HCT116 (cell line): Measurements from ENCODE around the gene PSMD3. TPM values are rescaled to one million over a fixed set of nuclear protein-coding genes. Genes with fewer than 3 reads are reported as not detected.
"Not testable (repeated sequence)": the region's sequence is repeated elsewhere in the genome, so short reads cannot be mapped to it uniquely, and the experiment has no call there.

ENCODE experiments used
- ATAC-seq: fragments of 200-7000 bp; cut with Tn5 transposase; 2 replicates; pipeline ENCODE4 v1.9.1; 2020; ENCODE audit warnings: mild to moderate bottlenecking, moderate library complexity
- BruUV-seq: library from RNA; stranded (reverse); fragments of 400-500 nt; replicated peaks from 2 replicates; lab custom pipeline; 2021; lab: Mats Ljungman, UMichigan
- CTCF ChIA-PET: fragments of 300-600 bp; sonication (Branson Sonifier 250); formaldehyde crosslinking; loops from one replicate; lab custom pipeline; 2021; ENCODE audit warnings: antibody characterized with exemption; lab: Charles Lee
- POLR2A ChIA-PET: fragments of 300-600, 350-600 bp; sonication (Branson Sonifier 250); formaldehyde crosslinking; loops from one replicate; lab custom pipeline; 2021; ENCODE audit warnings: antibody characterized with exemption; lab: Charles Lee
- RAD21 ChIA-PET, 2 experiments: fragments of 300-600 bp; sonication (Branson Sonifier 250); formaldehyde crosslinking; loops; one replicate each; lab custom pipeline; 2023; ENCODE audit warnings: low total read pairs in 2 of 2; ENCODE audit not compliant: uncharacterized antibody in 2 of 2, unreplicated experiment in 2 of 2, low non-redundant PET in 1 of 2; lab: Charles Lee
- DNase-seq: peaks from one replicate; pipeline ENCODE4 v3.0.0-alpha.2; 2010; ENCODE audit warnings: low read depth, low spot score
- H2AFZ ChIP-seq: fragments of 200-600 bp; shearing (Covaris generic), sonication (generic); 2 replicates; pipeline ENCODE4 v1.6.1; 2017; ENCODE audit warnings: low read depth, mixed run types, mixed read lengths, antibody characterized with exemption, low read length; ENCODE audit not compliant: poor library complexity, severe bottlenecking
- H3K27ac ChIP-seq: 2 replicates; pipeline ENCODE4 v1.5.1; 2012; ENCODE audit warnings: low read depth, low read length
- H3K27me3 ChIP-seq: fragments of 200-600 bp; sonication (generic); 2 replicates; pipeline ENCODE4 v1.6.1; 2016; ENCODE audit warnings: mixed run types, low read length, mixed read lengths; ENCODE audit not compliant: insufficient read depth
- H3K36me3 ChIP-seq, 2 experiments: fragments of 200-500 bp in 1 of 2; fragments of 200-600 bp in 1 of 2; sonication (Bioruptor generic) in 1 of 2; sonication (generic) in 1 of 2; 2 replicates each; pipeline versions ENCODE4 v1.5.1 to v1.6.1; 2014 to 2016; ENCODE audit warnings: low read length in 2 of 2, inconsistent platforms in 1 of 2, mixed read lengths in 1 of 2, mixed run types in 1 of 2; ENCODE audit not compliant: insufficient read depth in 2 of 2, control insufficient read depth in 1 of 2
- H3K4me1 ChIP-seq, 2 experiments: fragments of 200-600 bp in 1 of 2; sonication (generic) in 1 of 2; 2 replicates each; pipeline versions ENCODE4 v1.5.1 to v1.6.1; 2012 to 2017; ENCODE audit warnings: low read length in 2 of 2, inconsistent platforms in 1 of 2, mild to moderate bottlenecking in 1 of 2, mixed read lengths in 1 of 2, mixed run types in 1 of 2, moderate library complexity in 1 of 2; ENCODE audit not compliant: insufficient read depth in 2 of 2, control insufficient read depth in 1 of 2
- H3K4me2 ChIP-seq: fragments of 200-600 bp; sonication (generic); 2 replicates; pipeline ENCODE4 v1.6.1; 2017; ENCODE audit warnings: mixed run types, low read length, mixed read lengths
- H3K4me3 ChIP-seq, 2 experiments: fragments of 200-600 bp in 1 of 2; sonication (generic) in 1 of 2; replicated peaks in 1 of 2; 2 replicates each; pipeline ENCODE4 v1.5.1; 2011 to 2016; ENCODE audit warnings: low read length in 2 of 2, control low read depth in 1 of 2, low read depth in 1 of 2, mild to moderate bottlenecking in 1 of 2, mixed read lengths in 1 of 2, mixed run types in 1 of 2
- H3K79me2 ChIP-seq: fragments of 200-600 bp; sonication (generic); 2 replicates; pipeline ENCODE4 v1.6.1; 2017; ENCODE audit warnings: mild to moderate bottlenecking, mixed run types, low read length, moderate library complexity, mixed read lengths; ENCODE audit not compliant: insufficient read depth
- H3K9ac ChIP-seq: fragments of 200-600 bp; sonication (generic); 2 replicates; pipeline ENCODE4 v1.6.1; 2016; ENCODE audit warnings: low read length, mixed read lengths
- H3K9me2 ChIP-seq: fragments of 200-600 bp; sonication (generic), shearing (Covaris generic); 2 replicates; pipeline ENCODE4 v1.6.1; 2017; ENCODE audit warnings: mixed run types, mild to moderate bottlenecking, moderate library complexity; ENCODE audit not compliant: insufficient read depth
- H3K9me3 ChIP-seq, 2 experiments: fragments of 200-500 bp in 1 of 2; fragments of 200-600 bp in 1 of 2; sonication (Bioruptor generic) in 1 of 2; sonication (generic) in 1 of 2; 2 replicates each; pipeline ENCODE4 v1.6.1; 2014 to 2017; ENCODE audit warnings: low read length in 2 of 2, mixed read lengths in 2 of 2, inconsistent platforms in 1 of 2, low read depth in 1 of 2, mild to moderate bottlenecking in 1 of 2, mixed run types in 1 of 2, moderate library complexity in 1 of 2; ENCODE audit not compliant: control insufficient read depth in 1 of 2, insufficient read depth in 1 of 2
- H4K20me1 ChIP-seq: fragments of 200-600 bp; sonication (generic), shearing (Covaris generic); 2 replicates; pipeline ENCODE4 v1.6.1; 2017; ENCODE audit warnings: mixed run types, mild to moderate bottlenecking, moderate library complexity; ENCODE audit not compliant: insufficient read depth
- CBX3 ChIP-seq: IDR thresholded peaks from 2 replicates; pipeline ENCODE4 v1.6.1; 2012; ENCODE audit warnings: low read depth
- CTCF ChIP-seq, 3 experiments: fragments of 200-600 bp in 1 of 3; sonication (generic) in 1 of 3; IDR thresholded peaks in 2 of 3; conservative IDR thresholded peaks in 1 of 3; 2 replicates each; pipeline ENCODE4 v1.5.1; 2012 to 2017; ENCODE audit warnings: low read depth in 2 of 3, low read length in 2 of 3, antibody characterized with exemption in 1 of 3, borderline replicate concordance in 1 of 3, control low read depth in 1 of 3, mild to moderate bottlenecking in 1 of 3, mixed read lengths in 1 of 3, mixed run types in 1 of 3, moderate library complexity in 1 of 3; ENCODE audit not compliant: insufficient read depth in 1 of 3
- EGR1 ChIP-seq: IDR thresholded peaks from 2 replicates; pipeline ENCODE4 v1.6.1; 2012; ENCODE audit warnings: low read depth
- ELF1 ChIP-seq: IDR thresholded peaks from 2 replicates; pipeline ENCODE4 v1.6.1; 2012; ENCODE audit warnings: low read depth, borderline replicate concordance
- EZH2phosphoT487 ChIP-seq: fragments of 200-600 bp; IDR thresholded peaks from 2 replicates; pipeline ENCODE4 v1.6.1; 2018; ENCODE audit warnings: antibody characterized with exemption, borderline replicate concordance
- FOSL1 ChIP-seq: IDR thresholded peaks from 2 replicates; pipeline ENCODE4 v1.6.1; 2012; ENCODE audit warnings: low read depth
- JUND ChIP-seq: IDR thresholded peaks from 2 replicates; pipeline ENCODE4 v1.6.1; 2012
- POLR2A ChIP-seq: IDR thresholded peaks from 2 replicates; pipeline ENCODE4 v1.7.0; 2011; ENCODE audit warnings: borderline replicate concordance; ENCODE audit not compliant: insufficient read depth, insufficient read length; ENCODE audit errors: extremely low read depth
- POLR2AphosphoS5 ChIP-seq: IDR thresholded peaks from 2 replicates; pipeline ENCODE4 v1.6.1; 2011; ENCODE audit warnings: mild to moderate bottlenecking, low read depth, low read length, moderate library complexity
- REST ChIP-seq: IDR thresholded peaks from 2 replicates; pipeline ENCODE4 v1.6.1; 2012; ENCODE audit warnings: low read depth
- YY1 ChIP-seq: IDR thresholded peaks from 2 replicates; pipeline ENCODE4 v1.6.1; 2011; ENCODE audit warnings: low read length, low read depth, moderate library complexity, mild to moderate bottlenecking; ENCODE audit not compliant: insufficient replicate concordance; ENCODE audit errors: extremely low read depth
- intact Hi-C: fragments of 100-400 bp; cut with micrococcal nuclease; formaldehyde crosslinking; loops from 2 replicates; pipeline ENCODE4 v1.10.0; 2022
- total RNA-seq: library from RNA; stranded (reverse); gene quantifications from one replicate; pipeline ENCODE4 v1.2.1, GENCODE V29; 2021; ENCODE audit not compliant: unreplicated experiment

Gene PSMD3
- total RNA-seq, 1 experiment from 2014 or later = 152 TPM

- DNase-seq = no peak
- Histone ChIP-seq H3K27ac (no peak overlapping the region), H3K9me2 (no peaks in the 10 kb centered on the region), H3K9me3 (no peaks in the 10 kb centered on the region), H3K27me3 (no peaks in the 10 kb centered on the region), H2AFZ (no peak overlapping the region), H3K36me3 (no peaks in the 10 kb centered on the region), H3K4me3 (no peak overlapping the region), H3K4me2 (no peak overlapping the region), H4K20me1 (no peaks in the 10 kb centered on the region), H3K9ac (no peak overlapping the region), H3K79me2 (no peaks in the 10 kb centered on the region), H3K4me1 (no peaks in the 10 kb centered on the region)
- ATAC-seq = no peak
- ChIA-PET RAD21 (no interaction called here), POLR2A (no interaction called here), CTCF (interaction anchor here (1.5 kb wide), 1 partner anchor 8 kb away, joined by 6 read pairs; no protein-coding TSS in a partner anchor)
- BruUV-seq = no TSS peak
- intact Hi-C loops = no loop called here
- TF ChIP-seq JUND (no peak), EGR1 (no peak), ELF1 (no peak), REST (no peak), YY1 (no peak), EZH2phosphoT487 (no peak), CTCF (IDR thresholded peaks at IDR 0.05 in 2 of 3, conservative IDR thresholded peaks at IDR 0.05 in 1 of 3; ENCODE audit: borderline replicate concordance in 1 of 3, insufficient read depth in 1 of 3, low read depth in 2 of 3, low read length in 2 of 3) (no peak), FOSL1 (no peak), POLR2A (no peak), POLR2AphosphoS5 (no peak), CBX3 (no peak)
Measured at GRCh38 chr17:40005520-40005919, 24.9 kb downstream of the PSMD3 start.

GRCh38 chr17:40010946-40011500 is 30.4 kb downstream of the PSMD3 start:
- H3K9me3 ChIP-seq, H3K79me2 ChIP-seq, BruUV-seq, H3K4me3 ChIP-seq, H2AFZ ChIP-seq, H3K4me2 ChIP-seq, DNase-seq, H3K27ac ChIP-seq, H3K9ac ChIP-seq, ATAC-seq, POLR2A ChIA-PET, H3K9me2 ChIP-seq, H3K27me3 ChIP-seq, CTCF ChIA-PET, H4K20me1 ChIP-seq, H3K4me1 ChIP-seq, RAD21 ChIA-PET, H3K36me3 ChIP-seq: not testable (repeated sequence)
- intact Hi-C loops = loop anchor here (5.0 kb wide), 2 partner anchors 281 to 346 kb away; no protein-coding TSS in a partner anchor
